Measurements from ENCODE around the gene LRRC40.
"Not testable (repeated sequence)": the region's sequence is repeated elsewhere in the genome, so short reads cannot be mapped to it uniquely, and the experiment has no call there.

Gene LRRC40

DNA sequence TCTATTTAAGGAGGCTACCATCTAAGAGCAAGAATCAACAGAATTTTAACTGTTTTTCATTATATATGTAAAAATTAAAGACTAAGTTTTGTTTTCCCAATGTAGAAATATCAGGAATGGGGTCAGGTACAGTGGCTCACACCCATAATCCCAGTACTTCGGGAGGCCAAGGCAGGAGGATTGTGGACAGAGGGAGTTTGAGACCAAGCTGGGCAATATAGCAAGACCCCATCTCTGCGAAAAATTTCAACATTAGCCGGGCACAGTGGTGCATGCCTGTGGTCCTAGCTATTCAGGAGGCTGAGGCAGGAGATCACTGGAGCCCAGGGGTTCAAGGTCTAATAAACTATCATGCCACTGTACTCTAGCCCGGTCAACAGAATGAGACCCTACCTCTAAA is 5.3 kb downstream of the LRRC40 start:
- no peak for DNase-seq

GRCh38 chr1:70196333-70196732 is 9.0 kb downstream of the LRRC40 start:
- DNase-seq, result no peak

- DNase-seq, result no peak
These were observed 10.0 kb downstream of the LRRC40 start for GRCh38 chr1:70195342-70195741.

DNA sequence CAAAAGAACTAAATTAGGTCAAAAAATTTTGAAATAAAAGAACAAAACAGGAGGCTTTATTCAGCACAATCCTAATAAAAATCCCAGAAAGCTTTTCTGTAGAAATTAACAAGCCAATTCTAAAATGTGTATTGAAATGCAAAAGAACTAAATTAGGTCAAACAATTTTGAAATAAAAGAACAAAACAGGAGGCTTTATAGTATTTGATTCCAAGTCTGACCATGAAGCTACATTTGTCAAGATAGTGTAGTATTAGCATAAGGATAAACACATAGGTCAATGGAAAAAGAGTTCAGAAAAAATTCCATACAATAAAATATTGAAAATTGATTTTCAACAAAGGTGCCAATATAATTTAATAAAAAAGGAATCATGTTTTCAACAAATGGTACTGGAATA is 10.8 kb downstream of the LRRC40 start:
- DNase-seq, result no peak

DNA sequence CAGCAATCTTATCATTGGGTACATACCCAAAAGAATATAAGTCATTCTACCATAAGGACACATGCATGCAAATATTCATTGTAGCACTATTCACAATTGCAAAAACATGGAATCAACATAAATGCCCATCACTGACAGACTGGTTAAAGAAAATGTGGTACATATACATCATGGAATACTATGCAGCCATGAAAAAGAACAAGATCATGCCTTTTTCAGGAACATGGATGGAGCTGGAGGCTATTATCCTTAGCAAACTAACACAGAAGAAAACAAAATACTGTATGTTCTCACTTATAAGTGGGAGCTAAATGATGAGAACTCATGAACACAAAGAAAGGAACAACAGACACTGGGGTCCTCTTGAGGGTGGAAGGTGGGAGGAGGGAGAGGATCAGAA is 12.9 kb downstream of the LRRC40 start:
- DNase-seq, result not testable (repeated sequence)

DNA sequence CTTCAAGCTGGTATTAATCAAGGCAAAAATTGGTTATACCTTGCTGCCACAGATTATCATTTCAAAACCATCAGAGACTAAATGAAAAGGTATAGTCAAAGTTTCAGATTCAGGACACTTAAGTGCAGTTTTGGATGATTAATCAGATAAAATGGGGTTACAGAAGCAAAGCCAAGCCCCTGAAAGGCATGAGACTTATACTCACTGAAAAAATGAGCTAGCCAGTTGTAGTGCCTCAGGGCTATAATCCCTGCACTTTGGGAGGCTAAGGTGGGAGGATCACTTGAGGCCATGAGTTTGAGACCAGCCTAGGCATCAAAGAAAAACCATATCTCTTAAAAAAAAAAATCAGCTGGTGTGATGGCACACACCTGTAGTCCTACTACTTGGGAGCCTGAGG is 15.2 kb downstream of the LRRC40 start:
- DNase-seq, result no peak

DNA sequence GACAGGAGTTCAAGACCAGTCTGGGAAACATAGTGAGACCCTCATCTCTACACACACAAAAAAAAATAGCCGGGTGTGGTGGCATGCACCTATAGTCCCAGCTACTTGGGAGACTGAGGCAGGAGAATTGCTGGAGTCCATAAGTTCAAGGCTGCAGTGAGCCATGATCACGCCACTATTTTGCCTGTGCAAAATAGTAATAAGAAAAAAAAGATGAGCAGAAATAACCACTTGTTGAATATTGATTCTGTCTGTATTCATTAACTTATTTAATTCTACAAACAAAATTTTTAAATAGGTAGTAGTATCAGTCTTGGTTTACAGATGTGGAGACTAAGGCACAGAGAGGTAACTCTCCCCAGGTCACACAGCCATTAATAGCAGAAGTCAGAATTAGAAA is 16.9 kb downstream of the LRRC40 start:
- DNase-seq, result no peak

DNA sequence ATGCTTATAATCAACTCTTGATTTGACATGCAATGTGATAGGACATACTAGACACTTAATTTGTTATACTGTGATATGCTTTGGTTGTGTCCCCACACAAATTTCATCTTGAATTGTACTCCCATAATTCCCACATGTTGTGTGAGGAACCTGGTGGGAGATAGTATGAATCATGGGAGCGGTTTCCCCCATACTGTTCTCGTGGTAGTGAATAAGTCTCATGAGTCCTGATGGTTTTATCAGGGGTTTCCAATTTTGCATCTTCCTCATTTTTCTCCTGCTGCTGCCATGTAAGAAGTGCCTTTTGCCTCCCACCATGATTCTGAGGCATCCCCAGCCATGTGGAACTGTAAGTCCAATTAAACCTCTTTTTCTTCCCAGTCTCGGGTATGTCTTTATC is 20.2 kb downstream of the LRRC40 start:
- DNase-seq, result not testable (repeated sequence)

DNA sequence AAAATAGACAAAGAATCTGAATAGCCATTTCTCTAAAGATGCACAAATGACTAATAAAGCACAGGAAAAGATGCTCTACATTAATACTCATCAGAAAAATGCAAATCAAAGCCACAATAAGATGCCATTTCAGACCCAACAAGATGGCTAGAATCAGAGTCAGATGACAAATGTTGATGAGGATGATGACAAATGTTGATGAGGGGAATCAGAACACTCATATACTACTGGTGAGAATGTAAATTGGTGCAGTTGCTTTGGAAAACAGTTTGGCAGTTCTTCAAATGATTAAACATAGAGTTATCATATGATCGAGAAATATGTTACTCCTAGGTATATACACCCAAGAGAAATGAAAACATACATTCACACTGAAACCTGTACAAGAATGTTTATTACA is 33.9 kb downstream of the LRRC40 start:
- DNase-seq, result no peak

DNA sequence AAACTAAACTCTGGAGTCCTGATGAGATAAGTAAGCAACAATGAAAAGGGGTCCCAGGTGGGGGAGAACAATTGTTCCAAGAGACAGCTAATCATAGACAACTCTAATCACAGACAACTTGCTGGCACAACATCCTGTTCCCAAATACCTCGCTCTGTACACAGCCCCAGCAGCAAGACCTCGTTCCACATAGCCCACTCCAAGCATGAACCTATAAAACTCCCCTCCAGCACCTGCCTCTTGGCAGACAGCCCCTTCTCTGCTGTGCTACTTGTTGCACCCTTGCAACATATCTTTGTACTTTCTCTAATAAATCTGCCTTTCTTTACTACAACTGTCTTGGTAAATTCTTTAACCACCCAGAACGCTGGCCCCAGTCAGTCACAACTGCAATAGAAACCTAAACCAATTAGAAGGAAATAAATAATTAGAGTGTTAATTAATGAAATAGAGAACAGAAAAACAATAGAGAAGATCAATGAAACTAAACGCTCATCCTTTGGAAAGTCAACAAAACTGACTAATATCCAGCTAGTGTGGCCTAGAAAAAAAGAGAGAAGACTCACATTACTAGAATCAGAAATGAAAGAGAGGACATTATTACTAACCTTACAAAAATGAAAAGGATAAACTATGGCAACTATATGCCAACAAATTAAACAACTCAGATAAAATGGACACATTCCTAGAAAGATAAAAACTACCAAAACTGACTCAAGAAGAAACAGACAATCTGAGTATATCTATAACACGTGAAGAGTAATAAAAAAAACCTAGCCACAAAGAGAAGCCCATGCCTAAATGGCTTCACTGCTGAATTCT is 36.1 kb downstream of the LRRC40 start:
- DNase-seq, result no peak

- no peak for DNase-seq
These were observed 37.1 kb downstream of the LRRC40 start for GRCh38 chr1:70168283-70168682.

GRCh38 chr1:70164350-70164749 is 41.0 kb downstream of the LRRC40 start:
- no peak for DNase-seq

DNA sequence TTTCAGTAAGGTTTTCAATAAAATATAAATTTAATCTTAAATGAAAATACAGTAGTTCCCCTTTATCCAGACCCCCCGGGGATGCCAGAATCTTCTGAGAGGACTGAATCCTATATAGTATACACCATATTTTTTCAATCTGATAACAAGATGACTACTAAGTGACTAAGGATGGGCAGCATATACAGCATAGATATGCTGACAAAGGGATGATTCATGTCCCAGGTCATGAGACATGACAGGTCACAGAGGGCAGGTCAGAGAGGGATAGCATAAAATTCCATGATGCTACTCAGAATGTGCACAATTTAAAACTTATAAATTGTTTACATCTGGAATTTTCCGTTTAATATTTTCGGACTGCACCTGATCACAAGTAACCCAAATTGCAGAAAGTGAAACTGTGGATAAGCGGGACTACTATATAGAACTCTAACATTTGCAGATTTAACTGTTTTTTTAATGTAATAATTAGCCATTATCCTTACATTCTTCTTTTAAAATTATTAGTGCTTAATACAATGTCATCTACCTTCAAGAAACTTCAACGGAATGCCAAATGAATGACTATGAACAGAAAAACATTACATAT is 48.8 kb downstream of the LRRC40 start:
- DNase-seq, result no peak

GRCh38 chr1:70153739-70154138 is 51.6 kb downstream of the LRRC40 start:
- no peak for DNase-seq

DNA sequence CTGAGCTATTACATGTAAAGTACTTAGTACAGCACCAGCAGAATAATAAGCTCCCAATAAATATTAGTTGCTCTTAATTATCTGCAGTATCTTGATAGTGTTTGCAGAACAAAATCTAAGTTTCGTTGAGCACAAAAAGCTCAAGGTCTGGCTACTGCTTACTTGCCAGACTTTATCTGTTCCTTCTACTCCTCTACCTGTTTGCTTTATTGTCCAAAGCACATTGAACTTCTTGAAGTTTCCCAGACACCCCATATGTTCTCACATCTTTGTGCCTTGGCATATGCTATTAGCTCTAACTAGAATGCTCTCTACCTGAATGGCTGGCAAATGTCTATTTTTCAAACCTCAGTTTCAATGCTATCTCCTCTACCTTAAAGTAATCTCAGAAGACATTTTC is 54.9 kb downstream of the LRRC40 start:
- DNase-seq, result no peak

- DNase-seq, result no peak
These were observed 58.9 kb downstream of the LRRC40 start for GRCh38 chr1:70146488-70146887.

- DNase-seq, result no peak
These were observed 62.2 kb downstream of the LRRC40 start for GRCh38 chr1:70143048-70143659.

GRCh38 chr1:70142075-70142474 is 63.3 kb downstream of the LRRC40 start:
- DNase-seq, result no peak

GRCh38 chr1:70140894-70141293 is 64.5 kb downstream of the LRRC40 start:
- no peak for DNase-seq

GRCh38 chr1:70140343-70140742 is 65.0 kb downstream of the LRRC40 start:
- DNase-seq, result no peak

GRCh38 chr1:70134148-70134547 is 71.2 kb downstream of the LRRC40 start:
- DNase-seq, result no peak

GRCh38 chr1:70117046-70117445 is 88.3 kb downstream of the LRRC40 start:
- DNase-seq, result no peak

DNA sequence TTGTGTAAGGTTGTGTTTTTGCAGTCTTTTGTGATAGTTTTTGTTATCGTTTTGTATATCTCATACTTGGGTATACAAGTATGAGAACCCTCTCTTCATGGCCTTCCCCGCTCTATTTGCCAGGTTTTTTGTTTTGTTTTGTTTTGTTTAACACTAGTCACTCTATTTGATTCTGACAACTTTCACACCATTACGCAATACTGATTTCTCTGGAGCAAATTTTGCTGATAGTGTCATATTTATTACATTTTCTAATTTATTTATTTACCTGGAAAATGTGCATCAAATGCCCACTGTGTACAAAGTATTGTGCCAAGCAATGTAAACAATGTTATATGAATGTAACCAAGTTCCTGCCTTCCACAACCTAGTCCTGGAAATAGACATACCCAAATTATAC is 90.1 kb downstream of the LRRC40 start:
- no peak for DNase-seq

DNA sequence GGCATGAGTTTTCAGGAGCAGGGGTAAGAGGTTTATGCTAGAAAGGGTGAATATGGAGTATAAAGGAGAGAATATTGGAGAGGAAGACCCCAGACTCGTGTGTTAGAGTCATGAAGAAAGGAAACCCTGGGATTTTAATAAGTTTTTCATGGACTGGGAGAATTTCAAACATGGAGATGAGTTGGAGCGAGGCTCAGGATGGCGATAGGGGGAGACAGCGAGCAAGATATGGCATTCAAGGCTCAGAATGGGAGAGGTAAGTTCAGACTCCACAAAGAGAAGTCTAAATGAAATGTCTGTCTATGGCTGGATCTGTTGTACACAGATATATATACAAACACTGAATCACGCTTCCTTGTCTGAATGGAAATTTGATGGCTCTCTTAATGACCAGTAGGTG is 92.5 kb downstream of the LRRC40 start:
- DNase-seq, result no peak
